ENCODE data around the gene CCR7.

The CCR7 gene

DNA sequence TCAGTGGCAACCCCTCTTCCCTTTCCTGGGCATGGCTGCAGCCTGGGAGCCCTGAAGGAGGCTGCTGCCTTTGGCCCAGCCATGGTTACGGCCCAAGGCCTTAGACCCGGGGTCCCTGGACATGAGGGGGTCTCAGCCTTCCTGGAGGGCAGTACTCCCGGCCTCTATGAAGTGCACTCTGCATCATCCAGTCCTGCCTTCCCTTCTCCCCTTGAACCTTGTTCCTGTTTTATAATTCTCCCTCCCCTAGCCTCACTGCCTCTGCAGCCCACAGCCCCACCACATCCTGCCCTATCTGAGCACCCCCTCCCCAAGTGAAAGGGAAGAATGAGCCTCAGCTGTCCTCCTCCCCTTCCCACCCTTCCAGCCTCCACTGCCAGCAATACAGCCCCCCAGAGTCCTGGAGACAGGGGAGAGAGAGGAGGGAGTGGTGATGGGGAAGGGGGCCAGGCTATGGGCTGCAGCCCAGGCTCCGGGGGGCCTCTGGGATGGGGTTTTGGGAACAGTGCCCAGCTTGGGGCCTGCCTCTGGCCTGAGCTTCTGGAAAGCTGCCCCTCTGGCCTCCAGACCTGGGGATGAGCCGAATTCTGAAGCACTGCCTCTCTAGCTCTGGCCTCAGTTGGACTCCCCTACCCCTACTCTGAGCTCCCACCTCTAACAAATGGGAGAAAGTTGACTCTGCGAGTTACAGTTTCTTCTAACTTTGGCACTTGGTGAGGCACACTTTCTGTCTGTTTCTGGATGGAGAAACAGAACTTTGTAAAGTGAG lies 7.6 kb downstream of the CCR7 start:
- TF ChIP-seq POLR2AphosphoS5 (IDR thresholded peaks at IDR 0.05; ENCODE audit: low read depth): no peak
- no peak overlapping the region for H3K4me3 ChIP-seq (replicated peaks; ENCODE audit: insufficient read depth, low read length)
- H3K27me3 ChIP-seq (ENCODE audit: insufficient read depth, poor library complexity, severe bottlenecking): peaks cover 4% of the 10 kb centered on the region
- DNase-seq (ENCODE audit: low read depth in 1 of 2, low spot score in 1 of 2): no peak
- H3K27ac ChIP-seq (replicated peaks): no peak overlapping the region

DNA sequence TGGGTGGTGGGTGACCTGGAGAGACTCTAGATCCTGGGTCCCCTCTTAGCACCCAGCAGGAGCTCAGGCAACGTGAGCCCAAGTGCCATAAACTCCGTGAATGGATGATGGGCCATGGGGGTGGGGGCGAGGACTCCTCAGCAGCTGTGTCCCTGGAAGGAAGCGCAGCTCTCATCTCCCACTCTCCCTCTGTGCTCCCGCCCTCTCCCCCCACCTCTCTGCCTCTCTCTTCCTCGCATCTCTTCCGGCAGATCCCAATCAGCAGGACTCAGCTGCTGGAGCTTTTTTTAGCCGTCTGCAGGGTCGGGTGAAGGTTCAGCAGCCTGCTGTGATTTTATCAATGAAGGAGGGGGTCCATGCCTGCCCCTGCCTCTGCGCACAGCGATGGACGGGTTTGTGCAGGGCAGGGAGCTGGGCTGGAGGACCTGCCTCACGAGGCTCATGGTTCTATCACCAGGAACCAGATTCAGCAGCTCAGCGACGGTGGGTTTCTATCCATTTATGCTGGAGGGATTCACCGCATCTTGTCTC lies 8.3 kb downstream of the CCR7 start:
- no peak for DNase-seq (ENCODE audit: low read depth in 1 of 2, low spot score in 1 of 2)
- TF ChIP-seq SPI1 (IDR thresholded peaks at IDR 0.05; ENCODE audit: borderline replicate concordance, low read depth): no peak
- TF ChIP-seq, protein P1, sequence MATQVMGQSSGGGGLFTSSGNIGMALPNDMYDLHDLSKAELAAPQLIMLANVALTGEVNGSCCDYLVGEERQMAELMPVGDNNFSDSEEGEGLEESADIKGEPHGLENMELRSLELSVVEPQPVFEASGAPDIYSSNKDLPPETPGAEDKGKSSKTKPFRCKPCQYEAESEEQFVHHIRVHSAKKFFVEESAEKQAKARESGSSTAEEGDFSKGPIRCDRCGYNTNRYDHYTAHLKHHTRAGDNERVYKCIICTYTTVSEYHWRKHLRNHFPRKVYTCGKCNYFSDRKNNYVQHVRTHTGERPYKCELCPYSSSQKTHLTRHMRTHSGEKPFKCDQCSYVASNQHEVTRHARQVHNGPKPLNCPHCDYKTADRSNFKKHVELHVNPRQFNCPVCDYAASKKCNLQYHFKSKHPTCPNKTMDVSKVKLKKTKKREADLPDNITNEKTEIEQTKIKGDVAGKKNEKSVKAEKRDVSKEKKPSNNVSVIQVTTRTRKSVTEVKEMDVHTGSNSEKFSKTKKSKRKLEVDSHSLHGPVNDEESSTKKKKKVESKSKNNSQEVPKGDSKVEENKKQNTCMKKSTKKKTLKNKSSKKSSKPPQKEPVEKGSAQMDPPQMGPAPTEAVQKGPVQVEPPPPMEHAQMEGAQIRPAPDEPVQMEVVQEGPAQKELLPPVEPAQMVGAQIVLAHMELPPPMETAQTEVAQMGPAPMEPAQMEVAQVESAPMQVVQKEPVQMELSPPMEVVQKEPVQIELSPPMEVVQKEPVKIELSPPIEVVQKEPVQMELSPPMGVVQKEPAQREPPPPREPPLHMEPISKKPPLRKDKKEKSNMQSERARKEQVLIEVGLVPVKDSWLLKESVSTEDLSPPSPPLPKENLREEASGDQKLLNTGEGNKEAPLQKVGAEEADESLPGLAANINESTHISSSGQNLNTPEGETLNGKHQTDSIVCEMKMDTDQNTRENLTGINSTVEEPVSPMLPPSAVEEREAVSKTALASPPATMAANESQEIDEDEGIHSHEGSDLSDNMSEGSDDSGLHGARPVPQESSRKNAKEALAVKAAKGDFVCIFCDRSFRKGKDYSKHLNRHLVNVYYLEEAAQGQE (IDR thresholded peaks at IDR 0.05; ENCODE audit: insufficient replicate concordance, low read depth): no peak
- TF ChIP-seq, protein P2, sequence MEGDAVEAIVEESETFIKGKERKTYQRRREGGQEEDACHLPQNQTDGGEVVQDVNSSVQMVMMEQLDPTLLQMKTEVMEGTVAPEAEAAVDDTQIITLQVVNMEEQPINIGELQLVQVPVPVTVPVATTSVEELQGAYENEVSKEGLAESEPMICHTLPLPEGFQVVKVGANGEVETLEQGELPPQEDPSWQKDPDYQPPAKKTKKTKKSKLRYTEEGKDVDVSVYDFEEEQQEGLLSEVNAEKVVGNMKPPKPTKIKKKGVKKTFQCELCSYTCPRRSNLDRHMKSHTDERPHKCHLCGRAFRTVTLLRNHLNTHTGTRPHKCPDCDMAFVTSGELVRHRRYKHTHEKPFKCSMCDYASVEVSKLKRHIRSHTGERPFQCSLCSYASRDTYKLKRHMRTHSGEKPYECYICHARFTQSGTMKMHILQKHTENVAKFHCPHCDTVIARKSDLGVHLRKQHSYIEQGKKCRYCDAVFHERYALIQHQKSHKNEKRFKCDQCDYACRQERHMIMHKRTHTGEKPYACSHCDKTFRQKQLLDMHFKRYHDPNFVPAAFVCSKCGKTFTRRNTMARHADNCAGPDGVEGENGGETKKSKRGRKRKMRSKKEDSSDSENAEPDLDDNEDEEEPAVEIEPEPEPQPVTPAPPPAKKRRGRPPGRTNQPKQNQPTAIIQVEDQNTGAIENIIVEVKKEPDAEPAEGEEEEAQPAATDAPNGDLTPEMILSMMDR (IDR thresholded peaks at IDR 0.05; ENCODE audit: insufficient read depth, low read length): no peak
- no peak for TF ChIP-seq POLR2AphosphoS5 (IDR thresholded peaks at IDR 0.05; ENCODE audit: low read depth)
- Histone ChIP-seq H3K27me3 (ENCODE audit: insufficient read depth, poor library complexity, severe bottlenecking) (peaks cover 4% of the 10 kb centered on the region), H3K4me3 (replicated peaks; ENCODE audit: insufficient read depth, low read length) (no peak overlapping the region), H3K27ac (replicated peaks) (no peak overlapping the region)

DNA sequence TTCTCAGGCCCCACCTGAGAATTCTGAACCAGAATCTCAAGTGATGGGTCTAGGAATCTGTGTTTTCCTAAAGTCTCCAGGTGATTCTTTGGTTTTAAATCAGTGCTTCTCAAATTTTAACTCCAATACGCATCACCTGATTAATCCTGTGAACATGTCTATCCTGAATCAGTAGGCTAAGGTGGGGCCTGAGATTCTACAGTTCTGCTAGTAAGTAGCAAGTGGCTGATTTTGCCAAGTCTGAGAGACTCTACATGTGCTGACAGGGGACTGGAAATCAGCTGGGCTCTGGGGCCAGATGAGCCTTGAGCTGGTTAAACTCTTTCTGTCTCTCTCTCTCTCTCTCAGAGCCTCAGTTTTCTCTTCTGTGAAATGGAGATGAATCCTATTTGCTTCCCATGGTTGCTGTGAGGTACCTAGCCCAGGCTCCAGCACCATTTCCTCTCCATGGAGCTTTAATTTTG lies 9.0 kb downstream of the CCR7 start:
- no peak for TF ChIP-seq POLR2AphosphoS5 (IDR thresholded peaks at IDR 0.05; ENCODE audit: low read depth)
- TF ChIP-seq, protein P1 (IDR thresholded peaks at IDR 0.05; ENCODE audit: insufficient replicate concordance, low read depth): no peak
- no peak for TF ChIP-seq SPI1 (IDR thresholded peaks at IDR 0.05; ENCODE audit: borderline replicate concordance, low read depth)
- no peak for TF ChIP-seq GABPA (IDR thresholded peaks at IDR 0.05; ENCODE audit: low read depth)
- TF ChIP-seq, protein P2 (IDR thresholded peaks at IDR 0.05; ENCODE audit: insufficient read depth, low read length): no peak
- DNase-seq (ENCODE audit: low read depth in 1 of 2, low spot score in 1 of 2): no peak
- H3K4me3 ChIP-seq (replicated peaks; ENCODE audit: insufficient read depth, low read length): no peak overlapping the region
- H3K27me3 ChIP-seq (ENCODE audit: insufficient read depth, poor library complexity, severe bottlenecking): peaks cover 4% of the 10 kb centered on the region
- H3K27ac ChIP-seq (replicated peaks): no peak overlapping the region

DNA sequence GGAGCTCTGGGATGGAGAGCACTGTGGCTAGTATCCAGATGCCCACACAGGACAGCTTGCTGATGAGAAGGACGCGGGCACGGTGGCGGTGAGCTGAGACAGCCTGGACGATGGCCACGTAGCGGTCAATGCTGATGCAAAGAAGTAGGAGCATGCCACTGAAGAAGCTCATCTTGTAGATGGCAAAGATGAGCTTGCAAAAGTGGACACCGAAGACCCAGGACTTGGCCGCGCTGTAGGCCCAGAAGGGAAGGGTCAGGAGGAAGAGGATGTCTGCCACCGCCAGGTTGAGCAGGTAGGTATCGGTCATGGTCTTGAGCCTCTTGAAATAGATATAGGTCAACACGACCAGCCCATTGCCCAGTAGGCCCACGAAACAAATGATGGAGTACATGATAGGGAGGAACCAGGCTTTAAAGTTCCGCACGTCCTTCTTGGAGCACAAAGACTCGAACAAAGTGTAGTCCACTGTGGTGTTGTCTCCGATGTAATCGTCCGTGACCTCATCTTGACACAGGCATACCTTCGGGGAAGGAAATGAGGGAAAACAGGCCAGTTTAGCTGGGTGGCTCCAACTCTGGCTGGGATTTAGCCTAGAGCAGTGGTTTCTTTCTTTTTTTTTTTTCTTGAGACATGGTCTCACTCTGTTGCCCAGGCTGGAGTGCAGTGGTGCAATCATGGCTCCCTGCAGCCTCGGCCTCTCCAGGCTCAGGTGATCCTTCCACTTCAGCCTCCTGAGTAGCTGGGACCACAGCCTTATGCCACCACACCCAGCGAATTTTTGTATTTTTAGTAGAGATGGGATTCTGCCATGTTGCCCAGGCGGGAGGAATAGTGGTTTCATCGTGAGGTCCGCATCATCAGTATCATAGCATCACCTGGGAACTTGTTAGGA lies 9.7 kb downstream of the CCR7 start:
- Histone ChIP-seq H3K4me3 (replicated peaks; ENCODE audit: insufficient read depth, low read length) (no peak overlapping the region), H3K27me3 (ENCODE audit: insufficient read depth, poor library complexity, severe bottlenecking) (peaks cover 4% of the 10 kb centered on the region), H3K27ac (replicated peaks) (no peak overlapping the region)
- no peak for TF ChIP-seq SPI1 (IDR thresholded peaks at IDR 0.05; ENCODE audit: borderline replicate concordance, low read depth)
- no peak for TF ChIP-seq GABPA (IDR thresholded peaks at IDR 0.05; ENCODE audit: low read depth)
- no peak for TF ChIP-seq POLR2AphosphoS5 (IDR thresholded peaks at IDR 0.05; ENCODE audit: low read depth)
- TF ChIP-seq, protein P1 (IDR thresholded peaks at IDR 0.05; ENCODE audit: insufficient replicate concordance, low read depth): no peak
- TF ChIP-seq, protein P2 (IDR thresholded peaks at IDR 0.05; ENCODE audit: insufficient read depth, low read length): no peak
- no peak for DNase-seq (ENCODE audit: low read depth in 1 of 2, low spot score in 1 of 2)

All from HL-60 (cell line).